Upper lobe of left lung (tissue), 6 donors: Measurements from ENCODE around the gene ANKIB1. TPM values are rescaled to one million over a fixed set of nuclear protein-coding genes. Genes with fewer than 3 reads are reported as not detected.

Experiments
- ATAC-seq, 2 donors: fragments of 200-7000 bp; cut with Tn5 transposase; one replicate each; pipeline ENCODE4 v1.9.1; 2022; ENCODE audit warnings: mild to moderate bottlenecking in 2 of 2, moderate library complexity in 2 of 2; ENCODE audit not compliant: low FRiP score in 2 of 2
- DNase-seq, 2 donors: peaks; one replicate each; pipeline ENCODE4 v3.0.0-alpha.2; 2019 to 2020
- H3K27ac ChIP-seq, 4 donors: fragments of 200-600 bp; sonication (generic); one replicate each; pipeline ENCODE4 v1.5.1; 2016 to 2019
- H3K27me3 ChIP-seq, 4 donors: fragments of 200-600 bp; sonication (generic); one replicate each; pipeline ENCODE4 v1.5.1; 2017 to 2019
- H3K36me3 ChIP-seq, 4 donors: fragments of 200-600 bp; sonication (generic); one replicate each; pipeline ENCODE4 v1.5.1; 2016 to 2019
- H3K4me1 ChIP-seq, 4 donors: fragments of 200-600 bp; sonication (generic); one replicate each; pipeline ENCODE4 v1.5.1; 2018 to 2019
- H3K4me3 ChIP-seq, 4 donors: fragments of 200-600 bp; sonication (generic); one replicate each; pipeline ENCODE4 v1.5.1; 2017 to 2019; ENCODE audit warnings: mild to moderate bottlenecking in 2 of 4, moderate library complexity in 1 of 4
- H3K9me3 ChIP-seq, 4 donors: fragments of 200-600 bp; sonication (generic); one replicate each; pipeline ENCODE4 v1.5.1; 2018 to 2019
- CTCF ChIP-seq, 6 experiments: fragments of 450-650 bp in 4 of 6; fragments of 200-600 bp in 2 of 6; sonication (generic) in 2 of 6; IDR thresholded peaks; one replicate each; pipeline ENCODE4 v1.5.1; 2016 to 2019; ENCODE audit warnings: antibody characterized with exemption in 6 of 6
- EP300 ChIP-seq, 4 donors: sonication (generic); formaldehyde crosslinking; IDR thresholded peaks; one replicate each; pipeline ENCODE4 v1.5.1; 2017; ENCODE audit warnings: antibody characterized with exemption in 4 of 4, control low read depth in 2 of 4
- POLR2A ChIP-seq, 4 donors: fragments of 450-650 bp; IDR thresholded peaks; one replicate each; pipeline ENCODE4 v1.5.1; 2016 to 2017; ENCODE audit warnings: antibody characterized with exemption in 4 of 4, mild to moderate bottlenecking in 2 of 4
- POLR2AphosphoS5 ChIP-seq, 2 donors: sonication (generic); formaldehyde crosslinking; IDR thresholded peaks; one replicate each; pipeline ENCODE4 v1.5.1; 2017; ENCODE audit warnings: antibody characterized with exemption in 2 of 2
- WGBS, 2 donors: methylation state at CpG; one replicate each; pipeline ENCODE4 v1.1.5; 2017 to 2018; 5-methylcytosine and 5-hydroxymethylcytosine counted together
- total RNA-seq, 6 donors: library from RNA; depleted of rRNA in 4 of 6; stranded (reverse); fragments of >200 nt in 4 of 6; gene quantifications; one replicate each; pipeline versions ENCODE4 v1.1.0 to v1.2.1, GENCODE V29; 2016 to 2021
- donor health status: DM: no; HTN: no; CAD: no; lungs with moderate emphysema.
- donor health status: DM: no; HTN: yes; CAD: no; lungs with severe emphysema.

ANKIB1 gene
- total RNA-seq, 6 donors from 2014 or later, result 22.8 to 47.1 (median 40.9) TPM

- Histone ChIP-seq H3K4me1 (no peaks in the 10 kb centered on the region), H3K36me3 (peaks cover 0 to 27% (median 9%) of the 10 kb centered on the region in 4 donors), H3K4me3 (no peak overlapping the region), H3K9me3 (no peaks in the 10 kb centered on the region), H3K27ac (no peak overlapping the region), H3K27me3 (no peaks in the 10 kb centered on the region)
- no peak for TF ChIP-seq POLR2A (IDR thresholded peaks at IDR 0.05)
- TF ChIP-seq POLR2AphosphoS5 (IDR thresholded peaks at IDR 0.05), result no peak
- TF ChIP-seq EP300 (IDR thresholded peaks at IDR 0.05), result no peak
- no peak for TF ChIP-seq CTCF (IDR thresholded peaks at IDR 0.05)
- no peak for ATAC-seq
- DNase-seq, result no peak
- WGBS, 2 donors, result 88 to 95% methylated on average over 1 of the region's 1 CpG
Observed at GRCh38 chr7:92360387-92360786, 114.6 kb downstream of the ANKIB1 start.

- ATAC-seq, result no peak
- H3K36me3 ChIP-seq, result peaks cover 0 to 25% (median 9%) of the 10 kb centered on the region in 4 donors
Observed at GRCh38 chr7:92362131-92362530, 116.4 kb downstream of the ANKIB1 start.

GRCh38 chr7:92366730-92367129 lies 121.0 kb downstream of the ANKIB1 start:
- H3K36me3 ChIP-seq, result peaks cover 0 to 29% (median 8%) of the 10 kb centered on the region in 4 donors
- TF ChIP-seq CTCF (IDR thresholded peaks at IDR 0.05) (no peak), EP300 (IDR thresholded peaks at IDR 0.05) (no peak), POLR2A (IDR thresholded peaks at IDR 0.05) (no peak)
- H3K4me3 ChIP-seq, result no peak overlapping the region
- WGBS, 2 donors, result 94 to 99% methylated on average over 2 of the region's 2 CpGs
- no peak overlapping the region for H3K27ac ChIP-seq
- no peak for DNase-seq
- H3K4me1 ChIP-seq, result no peaks in the 10 kb centered on the region
- no peak for ATAC-seq
- no peaks in the 10 kb centered on the region for H3K9me3 ChIP-seq
- no peaks in the 10 kb centered on the region for H3K27me3 ChIP-seq

More at GRCh38 chr7:92362131-92362530, 116.4 kb downstream of the ANKIB1 start:
- no peak for TF ChIP-seq EP300 (IDR thresholded peaks at IDR 0.05)
- no peak for TF ChIP-seq POLR2AphosphoS5 (IDR thresholded peaks at IDR 0.05)
- TF ChIP-seq CTCF (IDR thresholded peaks at IDR 0.05), result no peak
- TF ChIP-seq POLR2A (IDR thresholded peaks at IDR 0.05), result no peak
- no peak for DNase-seq
- Histone ChIP-seq H3K9me3 (no peaks in the 10 kb centered on the region), H3K4me1 (no peaks in the 10 kb centered on the region), H3K27me3 (no peaks in the 10 kb centered on the region), H3K4me3 (no peak overlapping the region), H3K27ac (no peak overlapping the region)
- 93 to 98% methylated on average over 2 of the region's 2 CpGs for WGBS, 2 donors

GRCh38 chr7:92368741-92369140 lies 123.0 kb downstream of the ANKIB1 start:
- 88 to 89% methylated on average over 1 of the region's 1 CpG for WGBS, 2 donors
- H3K36me3 ChIP-seq, result peaks cover 0 to 15% (median 3%) of the 10 kb centered on the region in 4 donors
- TF ChIP-seq EP300 (IDR thresholded peaks at IDR 0.05) (no peak), CTCF (IDR thresholded peaks at IDR 0.05) (no peak), POLR2AphosphoS5 (IDR thresholded peaks at IDR 0.05) (no peak), POLR2A (IDR thresholded peaks at IDR 0.05) (no peak)
- H3K4me3 ChIP-seq, result no peak overlapping the region
- H3K9me3 ChIP-seq, result no peaks in the 10 kb centered on the region
- no peak overlapping the region for H3K27ac ChIP-seq
- no peaks in the 10 kb centered on the region for H3K4me1 ChIP-seq
- DNase-seq, result no peak
- H3K27me3 ChIP-seq, result no peaks in the 10 kb centered on the region
- ATAC-seq, result no peak

GRCh38 chr7:92375013-92375412 lies 129.2 kb downstream of the ANKIB1 start:
- Histone ChIP-seq H3K9me3 (no peaks in the 10 kb centered on the region), H3K36me3 (peaks cover 0 to 22% (median 2%) of the 10 kb centered on the region in 4 donors), H3K27ac (no peak overlapping the region), H3K4me1 (no peaks in the 10 kb centered on the region), H3K27me3 (no peaks in the 10 kb centered on the region), H3K4me3 (no peak overlapping the region)
- TF ChIP-seq POLR2A (IDR thresholded peaks at IDR 0.05) (no peak), CTCF (IDR thresholded peaks at IDR 0.05) (no peak), EP300 (IDR thresholded peaks at IDR 0.05) (no peak), POLR2AphosphoS5 (IDR thresholded peaks at IDR 0.05) (no peak)
- no peak for DNase-seq
- no peak for ATAC-seq
